ENCODE measurements around the gene ERLEC1. TPM values are rescaled to one million over a fixed set of nuclear protein-coding genes. Genes with fewer than 3 reads are reported as not detected.

The ERLEC1 gene
- total RNA-seq, 2 donors from 2014 or later, result 43.8 to 86.7 TPM

GRCh38 chr2:53865962-53866361 lies 79.1 kb downstream of the ERLEC1 start:
- Histone ChIP-seq H3K9me3 (no peaks in the 10 kb centered on the region), H3K4me1 (no peaks in the 10 kb centered on the region), H3K36me3 (replicated peaks in 1 of 2; ENCODE audit: insufficient read depth in 1 of 2, low read depth in 2 of 2) (peaks cover 0 to 15% of the 10 kb centered on the region in 2 donors), H3K27me3 (no peaks in the 10 kb centered on the region), H3K4me3 (no peak overlapping the region), H3K27ac (peak overlapping the region in 1 of 4 donors; percentile 21)
- intact Hi-C loops (cut with DNase I), result no loop called here
- 79 to 82% methylated on average over 5 of the region's 5 CpGs for WGBS, 2 donors
- no peak for TF ChIP-seq CTCF (IDR thresholded peaks at IDR 0.05)
- TF ChIP-seq POLR2A (IDR thresholded peaks at IDR 0.05), result no peak
- no peak for DNase-seq
- no peak for ATAC-seq

- Histone ChIP-seq H3K4me3 (no peak overlapping the region), H3K4me1 (no peaks in the 10 kb centered on the region), H3K27ac (no peak overlapping the region), H3K27me3 (no peaks in the 10 kb centered on the region), H3K9me3 (no peaks in the 10 kb centered on the region), H3K36me3 (replicated peaks in 1 of 2; ENCODE audit: insufficient read depth in 1 of 2, low read depth in 2 of 2) (peaks cover 0 to 15% of the 10 kb centered on the region in 2 donors)
- no peak for TF ChIP-seq CTCF (IDR thresholded peaks at IDR 0.05)
- no peak for TF ChIP-seq POLR2A (IDR thresholded peaks at IDR 0.05)
- WGBS, 2 donors, result 92 to 100% methylated on average over 5 of the region's 5 CpGs
- ATAC-seq (no peak), DNase-seq (no peak)
- intact Hi-C loops (cut with DNase I), result no loop called here
Measured at GRCh38 chr2:53867169-53867568, 80.3 kb downstream of the ERLEC1 start.

- no peaks in the 10 kb centered on the region for H3K9me3 ChIP-seq
- intact Hi-C loops (cut with DNase I), result no loop called here
- H3K27ac ChIP-seq, result no peak overlapping the region
- no peaks in the 10 kb centered on the region for H3K27me3 ChIP-seq
- ATAC-seq, result no peak
- DNase-seq, result no peak
- 98 to 100% methylated on average over 2 of the region's 2 CpGs for WGBS, 2 donors
- H3K36me3 ChIP-seq (replicated peaks in 1 of 2; ENCODE audit: insufficient read depth in 1 of 2, low read depth in 2 of 2), result peaks cover 0 to 15% of the 10 kb centered on the region in 2 donors
- H3K4me1 ChIP-seq, result no peaks in the 10 kb centered on the region
- H3K4me3 ChIP-seq, result no peak overlapping the region
- TF ChIP-seq CTCF (IDR thresholded peaks at IDR 0.05) (no peak), POLR2A (IDR thresholded peaks at IDR 0.05) (no peak)
Measured at GRCh38 chr2:53867773-53868172, 80.9 kb downstream of the ERLEC1 start.

Small RNAs within 50 kb of the gene (microRNA-seq; reads per million reads assigned to microRNA genes)
- gene MIR3682 (ENCODE audit: borderline number of aligned reads in 2 of 2, borderline replicate concordance in 2 of 2), result 0 to 1.3 reads per million in 2 donors

Small RNAs within 50 kb of the gene (small RNA-seq; reads per million reads assigned to genes)
- gene MIR3682, result not detected

Other genes with a start within 250 kb of the ERLEC1 start
- gene CHAC2, start 19.2 kb upstream of the ERLEC1 start, total RNA-seq, result 1 to 10 TPM; 2.1 to 5.9 TPM
- 10 to 100 TPM; 10.5 to 14.0 TPM for gene ASB3, start 91 bp upstream of the ERLEC1 start, total RNA-seq
- 1 to 10 TPM; 2.1 to 4.0 TPM for gene GPR75, start 72.9 kb downstream of the ERLEC1 start, total RNA-seq
- 10 to 100 TPM; 19.1 to 28.0 TPM for gene PSME4, start 183.9 kb downstream of the ERLEC1 start, total RNA-seq

Measured in body of pancreas (tissue), 4 donors.